Measurements from ENCODE around the gene CRB2. TPM values are rescaled to one million over a fixed set of nuclear protein-coding genes. Genes with fewer than 3 reads are reported as not detected.

Gene CRB2
- total and polyA plus RNA-seq, 2 donors (not counting 3 experiments of a cell fraction or from before 2014, with no cell fraction given) = not detected

GRCh38 chr9:123353984-123354591, 1.9 kb upstream of the CRB2 start:
- POLR2A ChIA-PET = no interaction called here
- peak; percentile 82 for FAIRE-seq
- Histone ChIP-seq H2AFZ (ENCODE audit: low read depth, low read length) (no peak overlapping the region), H3K79me2 (ENCODE audit: control insufficient read depth, insufficient read depth, low read length) (no peaks in the 10 kb centered on the region), H3K9ac (replicated peaks; ENCODE audit: extremely low read depth, insufficient read depth, low read length) (no peak overlapping the region), H4K20me1 (replicated peaks; ENCODE audit: control insufficient read depth, extremely low read depth, insufficient read depth, low read length) (no peaks in the 10 kb centered on the region), H3K9me3 (replicated peaks; ENCODE audit: control insufficient read depth, insufficient read depth, low read length) (no peaks in the 10 kb centered on the region), H3K4me3 (replicated peaks in 1 of 3; ENCODE audit: insufficient read depth in 1 of 3, low read depth in 1 of 3, low read length in 3 of 3) (no peak overlapping the region), H3K4me2 (ENCODE audit: insufficient read depth, low read length) (no peak overlapping the region), H3K27me3 (ENCODE audit: control insufficient read depth in 2 of 2, insufficient read depth in 2 of 2, low read length in 2 of 2) (peaks cover 0 to 2% of the 10 kb centered on the region in 2 experiments), H3K9me1 (replicated peaks; ENCODE audit: control insufficient read depth, extremely low read depth, insufficient read depth, low read length) (no peaks in the 10 kb centered on the region), H3K4me1 (ENCODE audit: control insufficient read depth, extremely low read depth, insufficient read depth, low read length) (no peaks in the 10 kb centered on the region), H3K36me3 (ENCODE audit: control insufficient read depth in 2 of 2, extremely low read depth in 1 of 2, insufficient read depth in 2 of 2, low read length in 2 of 2) (no peaks in the 10 kb centered on the region), H3K27ac (ENCODE audit: insufficient read depth, low read depth, low read length) (no peak overlapping the region)
- intact Hi-C loops (cut with micrococcal nuclease) (loop anchor here (1.0 to 5.0 kb wide), 4 partner anchors 31 to 452 kb away; no protein-coding TSS in a partner anchor), dilution Hi-C loops (cut with MboI; ENCODE audit: extremely low pct_ligation_motif_present, low sequenced_read_pairs) (no loop called here)
- TF ChIP-seq CTCF (IDR thresholded peaks at IDR 0.05; ENCODE audit: extremely low read depth in 1 of 2, insufficient read depth in 1 of 2, low read depth in 1 of 2, low read length in 2 of 2) (peak; percentile 74 to 90), POLR2AphosphoS5 (IDR thresholded peaks at IDR 0.05; ENCODE audit: insufficient read depth, low read depth, low read length) (no peak)
- peak; percentile 56 for DNase-seq (ENCODE audit: low read depth, low spot score)
- CTCF ChIA-PET = interaction anchor here (0.6 to 4.7 kb wide), 18 partner anchors 9 to 307 kb away, joined by 3 to 117 read pairs (median 5); no protein-coding TSS in a partner anchor
- BruUV-seq (replicated peaks) = no TSS peak

- no peak for FAIRE-seq
- no TSS peak for BruUV-seq (replicated peaks)
- CTCF ChIA-PET = interaction anchor here (0.6 to 4.7 kb wide), 17 partner anchors 10 to 274 kb away, joined by 3 to 117 read pairs (median 5); no protein-coding TSS in a partner anchor
Observed at GRCh38 chr9:123354806-123355508, 1.0 kb upstream of the CRB2 start.

More at GRCh38 chr9:123354806-123355508, 1.0 kb upstream of the CRB2 start:
- Histone ChIP-seq H4K20me1 (replicated peaks; ENCODE audit: control insufficient read depth, extremely low read depth, insufficient read depth, low read length) (no peaks in the 10 kb centered on the region), H3K36me3 (ENCODE audit: control insufficient read depth in 2 of 2, extremely low read depth in 1 of 2, insufficient read depth in 2 of 2, low read length in 2 of 2) (no peaks in the 10 kb centered on the region), H3K4me1 (ENCODE audit: control insufficient read depth, extremely low read depth, insufficient read depth, low read length) (no peaks in the 10 kb centered on the region), H3K9ac (replicated peaks; ENCODE audit: extremely low read depth, insufficient read depth, low read length) (no peak overlapping the region), H3K9me1 (replicated peaks; ENCODE audit: control insufficient read depth, extremely low read depth, insufficient read depth, low read length) (no peaks in the 10 kb centered on the region), H3K9me3 (replicated peaks; ENCODE audit: control insufficient read depth, insufficient read depth, low read length) (no peaks in the 10 kb centered on the region), H3K4me2 (ENCODE audit: insufficient read depth, low read length) (no peak overlapping the region), H2AFZ (ENCODE audit: low read depth, low read length) (no peak overlapping the region), H3K27me3 (ENCODE audit: control insufficient read depth in 2 of 2, insufficient read depth in 2 of 2, low read length in 2 of 2) (peaks cover 0 to 2% of the 10 kb centered on the region in 2 experiments), H3K4me3 (replicated peaks in 1 of 3; ENCODE audit: insufficient read depth in 1 of 3, low read depth in 1 of 3, low read length in 3 of 3) (no peak overlapping the region), H3K79me2 (ENCODE audit: control insufficient read depth, insufficient read depth, low read length) (no peaks in the 10 kb centered on the region), H3K27ac (ENCODE audit: insufficient read depth, low read depth, low read length) (no peak overlapping the region)
- dilution Hi-C loops (cut with MboI; ENCODE audit: extremely low pct_ligation_motif_present, low sequenced_read_pairs) (no loop called here), intact Hi-C loops (cut with micrococcal nuclease) (loop anchor here (1.0 to 5.0 kb wide), 4 partner anchors 30 to 453 kb away; no protein-coding TSS in a partner anchor)
- no peak for DNase-seq (ENCODE audit: low read depth, low spot score)
- POLR2A ChIA-PET = no interaction called here
- TF ChIP-seq POLR2AphosphoS5 (IDR thresholded peaks at IDR 0.05; ENCODE audit: insufficient read depth, low read depth, low read length) (no peak), MAX (IDR thresholded peaks at IDR 0.05; ENCODE audit: insufficient read depth, insufficient read length) (no peak), JUN (IDR thresholded peaks at IDR 0.05; ENCODE audit: borderline replicate concordance, insufficient read depth, insufficient read length, low read depth) (no peak)
